ENCODE measurements around the gene PAIP1. TPM values are rescaled to one million over a fixed set of nuclear protein-coding genes. Genes with fewer than 3 reads are reported as not detected.

Gene PAIP1
- total RNA-seq, 6 experiments from 2014 or later = 58.2 to 70.8 (median 67.1) TPM

GRCh38 chr5:43497311-43498104, 59.4 kb downstream of the PAIP1 start:
- Mint-ChIP-seq H3K4me1 (ENCODE audit: low read depth) (no peaks in the 10 kb centered on the region), H3K36me3 (ENCODE audit: low read depth) (no peaks in the 10 kb centered on the region), H3K9me3 (no peaks in the 10 kb centered on the region), H3K27ac (no peak overlapping the region), H3K27me3 (ENCODE audit: insufficient read depth) (no peaks in the 10 kb centered on the region; the same call in none of the 2 replicates), H3K4me3 (no peak overlapping the region)
- no peak for TF ChIP-seq CTCF (IDR thresholded peaks at IDR 0.05)
- no peak for DNase-seq

GRCh38 chr5:43491326-43491725, 65.6 kb downstream of the PAIP1 start:
- Mint-ChIP-seq H3K27me3 (ENCODE audit: insufficient read depth) (no peaks in the 10 kb centered on the region; the same call in none of the 2 replicates), H3K4me3 (no peak overlapping the region), H3K9me3 (no peaks in the 10 kb centered on the region), H3K4me1 (ENCODE audit: low read depth) (no peaks in the 10 kb centered on the region), H3K27ac (no peak overlapping the region), H3K36me3 (ENCODE audit: low read depth) (no peaks in the 10 kb centered on the region)
- TF ChIP-seq CTCF (IDR thresholded peaks at IDR 0.05) = no peak
- DNase-seq = no peak

GRCh38 chr5:43486353-43486752, 70.5 kb downstream of the PAIP1 start:
- Mint-ChIP-seq H3K4me1 (ENCODE audit: low read depth) (peaks cover 29% of the 10 kb centered on the region), H3K9me3 (no peaks in the 10 kb centered on the region), H3K4me3 (no peak overlapping the region), H3K27me3 (ENCODE audit: insufficient read depth) (no peaks in the 10 kb centered on the region; the same call in 1 of the 2 replicates), H3K36me3 (ENCODE audit: low read depth) (peaks cover 6% of the 10 kb centered on the region), H3K27ac (peak overlapping the region; percentile 100; the same call in 1 of the 2 replicates)
- TF ChIP-seq CTCF (IDR thresholded peaks at IDR 0.05) = no peak
- DNase-seq = no peak

GRCh38 chr5:43485406-43485805, 71.5 kb downstream of the PAIP1 start:
- Mint-ChIP-seq H3K27ac (peak overlapping the region; percentile 100), H3K9me3 (no peaks in the 10 kb centered on the region), H3K36me3 (ENCODE audit: low read depth) (peaks cover 6% of the 10 kb centered on the region), H3K4me1 (ENCODE audit: low read depth) (peaks cover 29% of the 10 kb centered on the region), H3K27me3 (ENCODE audit: insufficient read depth) (no peaks in the 10 kb centered on the region; the same call in 1 of the 2 replicates), H3K4me3 (no peak overlapping the region)
- TF ChIP-seq CTCF (IDR thresholded peaks at IDR 0.05) = no peak
- DNase-seq = no peak

GRCh38 chr5:43484106-43484849, 72.6 kb downstream of the PAIP1 start:
- Mint-ChIP-seq H3K27ac (peak overlapping the region; percentile 100), H3K27me3 (ENCODE audit: insufficient read depth) (no peaks in the 10 kb centered on the region; the same call in 1 of the 2 replicates), H3K36me3 (ENCODE audit: low read depth) (peaks cover 6% of the 10 kb centered on the region), H3K4me1 (ENCODE audit: low read depth) (peaks cover 29% of the 10 kb centered on the region), H3K4me3 (peak overlapping the region; percentile 96), H3K9me3 (no peaks in the 10 kb centered on the region)
- peak; percentile 84 for TF ChIP-seq CTCF (IDR thresholded peaks at IDR 0.05)
- DNase-seq = peak; percentile 87
